ENCODE measurements around the gene ALG9. TPM values are rescaled to one million over a fixed set of nuclear protein-coding genes. Genes with fewer than 3 reads are reported as not detected.
A peak's percentile ranks its signal among the peaks of the same experiment; 100 is the strongest.

ALG9 gene
- total RNA-seq, 1 donor from 2014 or later = 30.5 TPM

DNA sequence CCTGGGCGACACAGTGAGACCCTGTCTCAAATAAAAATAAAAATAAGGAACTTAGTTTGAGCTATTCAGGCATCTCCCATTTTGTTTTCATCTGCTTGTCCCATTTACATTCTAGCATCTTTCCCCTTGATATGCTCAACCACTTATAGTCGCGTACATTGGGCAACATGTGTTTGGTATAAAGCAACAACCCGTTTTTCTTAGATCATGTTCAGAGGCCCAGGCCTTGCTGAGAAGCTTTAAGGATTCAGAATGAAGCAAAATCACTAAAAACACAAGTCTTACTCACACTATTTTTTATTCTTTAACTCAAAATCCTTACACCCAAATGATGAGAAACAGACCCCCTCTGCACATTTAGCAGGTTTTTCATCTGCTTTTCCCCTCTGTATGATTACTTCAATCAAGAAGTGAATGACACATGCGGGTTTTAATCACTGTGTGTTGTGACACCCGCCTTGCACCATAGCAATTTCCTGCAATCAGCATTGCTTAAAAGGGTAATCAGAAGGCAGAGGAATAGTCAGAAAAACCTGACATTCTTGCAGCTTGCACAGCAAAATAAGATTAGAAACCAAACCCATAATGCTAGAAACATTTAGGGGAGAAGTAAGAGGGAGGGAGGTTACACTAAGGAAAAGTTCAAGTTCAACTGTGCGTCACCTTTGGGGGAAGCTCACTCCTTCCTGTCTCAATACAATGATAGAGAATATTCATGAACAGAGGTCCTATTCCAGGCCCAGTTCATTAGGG is 25.9 kb downstream of the ALG9 start:
- no peaks in the 10 kb centered on the region for H3K27me3 ChIP-seq (ENCODE audit: control insufficient read depth, insufficient read depth, low read length)
- no peak for DNase-seq (ENCODE audit: low read depth)
- TF ChIP-seq, protein P1, sequence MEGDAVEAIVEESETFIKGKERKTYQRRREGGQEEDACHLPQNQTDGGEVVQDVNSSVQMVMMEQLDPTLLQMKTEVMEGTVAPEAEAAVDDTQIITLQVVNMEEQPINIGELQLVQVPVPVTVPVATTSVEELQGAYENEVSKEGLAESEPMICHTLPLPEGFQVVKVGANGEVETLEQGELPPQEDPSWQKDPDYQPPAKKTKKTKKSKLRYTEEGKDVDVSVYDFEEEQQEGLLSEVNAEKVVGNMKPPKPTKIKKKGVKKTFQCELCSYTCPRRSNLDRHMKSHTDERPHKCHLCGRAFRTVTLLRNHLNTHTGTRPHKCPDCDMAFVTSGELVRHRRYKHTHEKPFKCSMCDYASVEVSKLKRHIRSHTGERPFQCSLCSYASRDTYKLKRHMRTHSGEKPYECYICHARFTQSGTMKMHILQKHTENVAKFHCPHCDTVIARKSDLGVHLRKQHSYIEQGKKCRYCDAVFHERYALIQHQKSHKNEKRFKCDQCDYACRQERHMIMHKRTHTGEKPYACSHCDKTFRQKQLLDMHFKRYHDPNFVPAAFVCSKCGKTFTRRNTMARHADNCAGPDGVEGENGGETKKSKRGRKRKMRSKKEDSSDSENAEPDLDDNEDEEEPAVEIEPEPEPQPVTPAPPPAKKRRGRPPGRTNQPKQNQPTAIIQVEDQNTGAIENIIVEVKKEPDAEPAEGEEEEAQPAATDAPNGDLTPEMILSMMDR (IDR thresholded peaks at IDR 0.05; ENCODE audit: insufficient read depth, low read length, severe bottlenecking) = no peak
- peaks cover 1% of the 10 kb centered on the region for H3K36me3 ChIP-seq (ENCODE audit: control insufficient read depth, insufficient read depth, low read length)
- FAIRE-seq = no peak
- no peak overlapping the region for H3K4me3 ChIP-seq (ENCODE audit: low read depth, low read length)

DNA sequence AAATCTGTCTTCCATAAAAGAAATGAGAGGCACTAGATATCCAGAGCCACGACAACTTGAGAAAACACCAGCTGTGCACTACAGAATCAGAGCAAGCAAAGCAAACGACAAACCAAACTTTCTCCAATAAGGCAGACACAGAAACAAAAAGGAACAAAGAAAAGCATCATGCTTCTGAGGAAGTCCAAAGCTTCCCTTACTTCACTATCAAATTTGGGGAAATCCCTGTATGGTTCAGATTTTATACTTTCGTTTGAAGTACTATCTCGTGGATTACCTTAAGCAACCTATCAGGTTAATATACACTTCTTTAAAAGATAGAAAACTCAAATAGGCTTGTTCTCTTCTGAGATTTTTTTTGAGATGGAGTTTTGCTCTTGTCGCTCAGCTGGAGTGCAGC is 27.7 kb downstream of the ALG9 start:
- FAIRE-seq = no peak
- Histone ChIP-seq H3K4me3 (ENCODE audit: low read depth, low read length) (no peak overlapping the region), H3K27me3 (ENCODE audit: control insufficient read depth, insufficient read depth, low read length) (no peaks in the 10 kb centered on the region), H3K36me3 (ENCODE audit: control insufficient read depth, insufficient read depth, low read length) (peaks cover 1% of the 10 kb centered on the region)
- TF ChIP-seq, protein P1 (IDR thresholded peaks at IDR 0.05; ENCODE audit: insufficient read depth, low read length, severe bottlenecking) = no peak
- no peak for DNase-seq (ENCODE audit: low read depth)

DNA sequence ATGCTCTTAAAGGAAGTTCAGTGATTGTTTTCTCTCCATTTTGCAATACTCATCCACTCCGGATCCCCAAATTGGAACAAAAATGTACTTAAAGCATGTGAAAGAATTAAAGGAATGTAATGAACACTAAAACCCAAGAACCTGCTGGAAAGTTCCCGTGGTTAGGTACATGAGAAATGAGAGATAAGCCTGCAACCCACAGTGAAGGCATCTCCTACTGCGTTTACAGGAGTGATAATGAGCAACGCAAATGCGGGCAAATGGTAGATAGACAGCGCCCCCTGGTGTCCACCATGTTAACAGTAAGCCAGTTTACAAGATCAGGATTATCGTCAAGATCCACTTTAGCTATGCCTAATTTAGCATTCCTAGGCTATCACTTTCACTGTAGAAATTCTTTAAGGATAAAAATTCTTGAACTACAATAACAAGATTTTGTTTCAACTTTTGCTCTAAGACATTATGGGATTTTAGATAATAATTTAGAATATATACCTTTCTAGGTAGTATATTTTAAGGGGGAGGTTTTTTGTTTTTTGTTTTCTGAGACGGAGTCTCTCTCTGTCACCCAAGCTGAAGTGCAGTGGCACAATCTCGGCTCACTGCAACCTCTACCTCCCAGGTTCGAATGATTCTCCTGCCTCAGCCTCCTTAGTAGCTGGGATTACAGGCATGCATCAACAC is 29.9 kb downstream of the ALG9 start:
- H3K36me3 ChIP-seq (ENCODE audit: control insufficient read depth, insufficient read depth, low read length) = no peaks in the 10 kb centered on the region
- TF ChIP-seq, protein P1 (IDR thresholded peaks at IDR 0.05; ENCODE audit: insufficient read depth, low read length, severe bottlenecking) = peak; percentile 76
- no peaks in the 10 kb centered on the region for H3K27me3 ChIP-seq (ENCODE audit: control insufficient read depth, insufficient read depth, low read length)
- H3K4me3 ChIP-seq (ENCODE audit: low read depth, low read length) = no peak overlapping the region
- FAIRE-seq = no peak
- peak; percentile 70 for DNase-seq (ENCODE audit: low read depth)

DNA sequence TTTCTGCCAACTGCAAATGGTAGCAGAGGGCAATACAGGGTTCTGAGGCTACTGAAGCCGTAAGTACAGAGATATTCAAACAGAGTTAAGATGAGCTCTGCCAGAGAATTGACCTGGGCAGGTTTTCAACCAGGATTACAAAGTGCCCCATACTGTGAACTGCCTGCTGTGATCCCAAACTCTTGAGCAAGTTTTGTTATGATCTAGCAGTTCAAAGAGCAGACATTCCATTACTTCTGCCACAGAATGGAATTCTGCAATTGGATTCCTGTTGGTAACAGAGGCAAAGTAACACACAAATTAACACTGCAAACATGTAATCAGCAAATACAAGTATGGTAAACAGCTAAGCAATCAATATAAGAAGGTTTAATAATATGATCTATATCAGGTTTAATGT is 31.2 kb downstream of the ALG9 start:
- TF ChIP-seq, protein P1 (IDR thresholded peaks at IDR 0.05; ENCODE audit: insufficient read depth, low read length, severe bottlenecking) = no peak
- Histone ChIP-seq H3K27me3 (ENCODE audit: control insufficient read depth, insufficient read depth, low read length) (no peaks in the 10 kb centered on the region), H3K36me3 (ENCODE audit: control insufficient read depth, insufficient read depth, low read length) (peaks cover 1% of the 10 kb centered on the region), H3K4me3 (ENCODE audit: low read depth, low read length) (no peak overlapping the region)
- peak; percentile 28 for FAIRE-seq
- no peak for DNase-seq (ENCODE audit: low read depth)

DNA sequence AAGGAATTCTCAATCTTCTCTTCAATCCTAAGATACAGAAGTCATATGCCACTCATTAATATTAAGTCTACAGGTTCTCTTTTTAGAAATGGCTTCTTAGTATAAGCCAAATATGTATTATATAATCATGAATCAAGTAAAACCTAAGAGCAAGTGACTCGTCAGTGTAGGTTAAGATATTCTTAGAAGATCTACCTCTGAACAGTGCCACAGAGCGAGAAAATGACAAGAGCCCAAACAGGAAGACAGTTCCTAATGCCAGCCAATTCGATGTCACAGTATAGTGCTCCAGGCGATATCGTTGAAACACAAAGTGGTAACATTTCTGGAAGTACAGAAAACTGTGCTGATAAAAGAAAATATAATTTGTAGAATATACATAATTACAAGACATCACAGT is 33.3 kb downstream of the ALG9 start:
- DNase-seq (ENCODE audit: low read depth) (no peak), FAIRE-seq (no peak)
- peaks cover 1% of the 10 kb centered on the region for H3K36me3 ChIP-seq (ENCODE audit: control insufficient read depth, insufficient read depth, low read length)
- TF ChIP-seq, protein P1 (IDR thresholded peaks at IDR 0.05; ENCODE audit: insufficient read depth, low read length, severe bottlenecking) = no peak
- no peak overlapping the region for H3K4me3 ChIP-seq (ENCODE audit: low read depth, low read length)
- H3K27me3 ChIP-seq (ENCODE audit: control insufficient read depth, insufficient read depth, low read length) = no peaks in the 10 kb centered on the region

All from bronchial epithelial cell (primary cell).